GM23248 (cell line): ENCODE results near the gene ZNF491. TPM values are rescaled to one million over a fixed set of nuclear protein-coding genes. Genes with fewer than 3 reads are reported as not detected.
"Not testable (repeated sequence)": the region's sequence is repeated elsewhere in the genome, so short reads cannot be mapped to it uniquely, and the experiment has no call there.

Experiments used
- DNase-seq: peaks from one replicate; pipeline ENCODE4 v3.0.0-alpha.2; 2015
- H2AFZ ChIP-seq: fragments of 200-600 bp; sonication (generic); 2 replicates; pipeline ENCODE4 v1.6.1; 2016; ENCODE audit warnings: antibody characterized with exemption
- H3F3A ChIP-seq: fragments of 200-600 bp; sonication (generic); 2 replicates; pipeline ENCODE4 v1.6.1; 2016; ENCODE audit warnings: mild to moderate bottlenecking, antibody characterized with exemption, mixed run types; ENCODE audit not compliant: insufficient read depth
- H3K27ac ChIP-seq: fragments of 200-600 bp; sonication (generic); 2 replicates; pipeline ENCODE4 v1.5.1; 2016; ENCODE audit warnings: mild to moderate bottlenecking
- H3K27me3 ChIP-seq: fragments of 200-600 bp; sonication (generic); replicated peaks from 2 replicates; pipeline ENCODE4 v1.6.1; 2016; ENCODE audit warnings: mild to moderate bottlenecking; ENCODE audit not compliant: insufficient read depth
- H3K36me3 ChIP-seq: fragments of 200-600 bp; sonication (generic); 2 replicates; pipeline ENCODE4 v1.6.1; 2016; ENCODE audit warnings: low read depth, mild to moderate bottlenecking
- H3K4me1 ChIP-seq: fragments of 200-600 bp; sonication (generic); 2 replicates; pipeline ENCODE4 v1.6.1; 2016; ENCODE audit warnings: mild to moderate bottlenecking; ENCODE audit not compliant: insufficient read depth
- H3K4me2 ChIP-seq: fragments of 200-600 bp; sonication (generic); one replicate; pipeline ENCODE4 v1.6.1; 2016; ENCODE audit warnings: mild to moderate bottlenecking; ENCODE audit not compliant: unreplicated experiment
- H3K4me3 ChIP-seq: fragments of 200-600 bp; sonication (generic); 2 replicates; pipeline ENCODE4 v1.5.1; 2016; ENCODE audit warnings: mild to moderate bottlenecking
- H3K79me2 ChIP-seq: fragments of 200-600 bp; sonication (generic); 2 replicates; pipeline ENCODE4 v1.6.1; 2016; ENCODE audit warnings: mild to moderate bottlenecking; ENCODE audit not compliant: insufficient read depth
- H3K9ac ChIP-seq: fragments of 200-600 bp; sonication (generic); 2 replicates; pipeline ENCODE4 v1.6.1; 2016; ENCODE audit warnings: mild to moderate bottlenecking
- H3K9me2 ChIP-seq: fragments of 200-600 bp; sonication (generic); 2 replicates; pipeline ENCODE4 v1.6.1; 2016; ENCODE audit warnings: mixed run types, mild to moderate bottlenecking, moderate library complexity; ENCODE audit not compliant: insufficient read depth
- H3K9me3 ChIP-seq: fragments of 200-600 bp; sonication (generic); one replicate; pipeline ENCODE4 v1.6.1; 2017; ENCODE audit warnings: low read depth
- H4K20me1 ChIP-seq: fragments of 200-600 bp; sonication (generic); 2 replicates; pipeline ENCODE4 v1.6.0; 2016; ENCODE audit not compliant: insufficient read depth
- EZH2 ChIP-seq: fragments of 200-600 bp; sonication (generic); IDR thresholded peaks from 2 replicates; pipeline ENCODE4 v1.6.1; 2018; ENCODE audit warnings: antibody characterized with exemption, mild to moderate bottlenecking; ENCODE audit not compliant: insufficient read depth, poor library complexity, severe bottlenecking
- EZH2phosphoT487 ChIP-seq: fragments of 200-600 bp; sonication (generic); IDR thresholded peaks from 2 replicates; pipeline ENCODE4 v1.6.1; 2018; ENCODE audit warnings: antibody characterized with exemption, moderate library complexity, mild to moderate bottlenecking, low read depth; ENCODE audit not compliant: insufficient read depth
- WGBS, 2 experiments: methylation state at CpG; one replicate each; pipeline ENCODE4 v1.1.6; 2015 to 2017; ENCODE audit warnings: low lambda C conversion rate in 2 of 2, low coverage in 1 of 2; ENCODE audit errors: missing lambda C conversion rate in 2 of 2; 5-methylcytosine and 5-hydroxymethylcytosine counted together
- in situ Hi-C: fragments of 300-500 bp; cut with MboI; formaldehyde crosslinking; loops from 2 replicates; pipeline ENCODE4 v1.15.0; 2020
- polyA plus RNA-seq: library from polyadenylated mRNA; unstranded; fragments of >200 nt; fragmentation: Nextera tagmentation; extraction: Ambion mirVana; gene quantifications from 2 replicates; pipeline ENCODE4 v1.2.1, GENCODE V29; 2016
- total RNA-seq: library from RNA; depleted of rRNA; stranded (reverse); fragments of >200 nt; shearing (Covaris generic); gene quantifications from 2 replicates; pipeline ENCODE4 v1.2.3, GENCODE V29; 2014

Gene ZNF491
- total and polyA plus RNA-seq, 2 experiments from 2014 or later, result 1.4 to 1.6 TPM

- peaks cover 36% of the 10 kb centered on the region for H3K79me2 ChIP-seq
- H2AFZ ChIP-seq, result peak overlapping the region; percentile 94
- H3K9me3 ChIP-seq, result no peaks in the 10 kb centered on the region
- H3K4me1 ChIP-seq, result no peaks in the 10 kb centered on the region
- 1% methylated on average over 6 of the region's 6 CpGs for WGBS, 2 experiments
- peak overlapping the region; percentile 86 for H3K9ac ChIP-seq
- no peaks in the 10 kb centered on the region for H3K36me3 ChIP-seq
- H3K4me3 ChIP-seq, result peak overlapping the region; percentile 88
- no peak for TF ChIP-seq EZH2
- no peak for TF ChIP-seq EZH2phosphoT487
- DNase-seq, result peak; percentile 54
- H3F3A ChIP-seq, result no peaks in the 10 kb centered on the region
- in situ Hi-C loops, result no loop called here
- H3K27me3 ChIP-seq, result no peaks in the 10 kb centered on the region
- peak overlapping the region; percentile 99 for H3K4me2 ChIP-seq
- H4K20me1 ChIP-seq, result no peaks in the 10 kb centered on the region
- no peaks in the 10 kb centered on the region for H3K9me2 ChIP-seq
- H3K27ac ChIP-seq, result peak overlapping the region; percentile 56
These were observed 15.3 kb downstream of the ZNF491 start for GRCh38 chr19:11813703-11814028.

GRCh38 chr19:11814029-11814699 is 15.8 kb downstream of the ZNF491 start, which contains the start of gene ZNF440:
TSS of gene ZNF440 (plus strand) at chr19:11814273. CDS start at chr19:11814448, 175 bp downstream.
- peaks cover 41% of the 10 kb centered on the region for H3K79me2 ChIP-seq
- no peaks in the 10 kb centered on the region for H3K4me1 ChIP-seq
- H3K4me3 ChIP-seq, result peak within 1 kb of the TSS; percentile 88
- peak within 1 kb of the TSS; percentile 99 for H3K4me2 ChIP-seq
- no peaks in the 10 kb centered on the region for H3K36me3 ChIP-seq
- no peaks in the 10 kb centered on the region for H4K20me1 ChIP-seq
- no peaks in the 10 kb centered on the region for H3K9me3 ChIP-seq
- H3K9me2 ChIP-seq, result no peaks in the 10 kb centered on the region
- WGBS, 2 experiments, result 1 to 3% methylated on average over 37 to 39 of the region's 55 CpGs
- H3K27ac ChIP-seq, result peak within 1 kb of the TSS; percentile 56
- no peak for TF ChIP-seq EZH2phosphoT487
- TF ChIP-seq EZH2, result no peak
- no peaks in the 10 kb centered on the region for H3K27me3 ChIP-seq
- H3K9ac ChIP-seq, result peak within 1 kb of the TSS; percentile 86
- H3F3A ChIP-seq, result no peaks in the 10 kb centered on the region
- DNase-seq, result peak; percentile 96
- peak within 1 kb of the TSS; percentile 94 for H2AFZ ChIP-seq
- in situ Hi-C loops, result no loop called here

- H3K36me3 ChIP-seq, result no peaks in the 10 kb centered on the region
- 3 to 7% methylated on average over 13 of the region's 13 CpGs for WGBS, 2 experiments
- H3K9me2 ChIP-seq, result no peaks in the 10 kb centered on the region
- peak overlapping the region; percentile 99 for H3K4me2 ChIP-seq
- peak overlapping the region; percentile 56 for H3K27ac ChIP-seq
- H3F3A ChIP-seq, result no peaks in the 10 kb centered on the region
- TF ChIP-seq EZH2phosphoT487 (no peak), EZH2 (no peak)
- H3K9ac ChIP-seq, result peak overlapping the region; percentile 86
- no peaks in the 10 kb centered on the region for H4K20me1 ChIP-seq
- no peaks in the 10 kb centered on the region for H3K9me3 ChIP-seq
- DNase-seq, result peak; percentile 58
- H3K27me3 ChIP-seq, result no peaks in the 10 kb centered on the region
- peak overlapping the region; percentile 94 for H2AFZ ChIP-seq
- H3K79me2 ChIP-seq, result peaks cover 46% of the 10 kb centered on the region
- H3K4me1 ChIP-seq, result no peaks in the 10 kb centered on the region
- in situ Hi-C loops, result no loop called here
- H3K4me3 ChIP-seq, result peak overlapping the region; percentile 88
These were observed 16.3 kb downstream of the ZNF491 start for GRCh38 chr19:11814700-11815035.

DNA sequence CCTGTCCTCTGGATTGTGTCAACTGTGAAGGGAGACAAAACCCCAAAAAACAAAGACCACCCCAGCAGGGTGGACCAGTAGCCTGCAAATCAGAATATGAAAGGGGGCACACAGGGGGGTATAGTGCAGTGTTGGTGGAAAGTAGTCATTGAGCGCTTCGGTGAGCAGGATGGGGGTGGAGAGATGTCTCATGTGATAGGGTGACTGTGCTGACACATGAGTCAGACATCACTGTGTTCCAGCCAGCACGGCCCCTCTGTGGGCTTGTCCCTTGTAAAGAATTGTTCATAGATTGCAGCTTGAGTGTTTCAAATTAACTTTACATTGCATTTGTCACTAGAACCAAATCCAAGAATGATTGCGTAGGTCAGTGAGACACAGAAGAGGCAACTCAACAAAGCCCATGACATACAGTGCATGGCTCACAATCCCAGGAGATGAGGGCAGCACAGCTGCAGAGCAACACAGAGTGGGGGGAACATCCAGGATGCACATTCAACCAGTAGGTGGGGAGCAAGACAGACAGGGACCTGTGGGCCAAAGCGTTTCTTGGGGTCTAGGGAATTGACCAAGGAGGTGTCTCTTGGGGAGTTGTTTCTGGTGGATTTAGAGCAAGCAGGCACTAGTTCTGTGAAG is 23.3 kb downstream of the ZNF491 start:
- H2AFZ ChIP-seq, result no peak overlapping the region
- H3K27me3 ChIP-seq, result no peaks in the 10 kb centered on the region
- in situ Hi-C loops, result no loop called here
- TF ChIP-seq EZH2phosphoT487, result no peak
- TF ChIP-seq EZH2, result no peak
- no peaks in the 10 kb centered on the region for H3K36me3 ChIP-seq
- H3F3A ChIP-seq, result peaks cover 21% of the 10 kb centered on the region
- no peak overlapping the region for H3K4me3 ChIP-seq
- H3K4me2 ChIP-seq, result peak overlapping the region; percentile 23
- no peaks in the 10 kb centered on the region for H4K20me1 ChIP-seq
- no peak overlapping the region; the same call in 1 of the 2 replicates for H3K9ac ChIP-seq
- peaks cover 68% of the 10 kb centered on the region for H3K79me2 ChIP-seq
- DNase-seq, result peak; percentile 90
- peaks cover 17% of the 10 kb centered on the region for H3K4me1 ChIP-seq
- H3K9me2 ChIP-seq, result no peaks in the 10 kb centered on the region
- H3K27ac ChIP-seq, result peak overlapping the region; percentile 66
- 27 to 30% methylated on average over 5 of the region's 5 CpGs for WGBS, 2 experiments
- H3K9me3 ChIP-seq, result no peaks in the 10 kb centered on the region

GRCh38 chr19:11828957-11829876 is 30.9 kb downstream of the ZNF491 start:
- 93 to 94% methylated on average over 7 of the region's 7 CpGs for WGBS, 2 experiments
- DNase-seq, H3K27ac ChIP-seq, H3K4me1 ChIP-seq, H3K4me2 ChIP-seq, H4K20me1 ChIP-seq, H3K9me2 ChIP-seq, H3K9ac ChIP-seq, H3K4me3 ChIP-seq, H3K27me3 ChIP-seq, in situ Hi-C loops, H3K9me3 ChIP-seq, H2AFZ ChIP-seq, H3F3A ChIP-seq: not testable (repeated sequence)
- Histone ChIP-seq H3K79me2 (peaks cover 48% of the 10 kb centered on the region), H3K36me3 (peaks cover 34% of the 10 kb centered on the region)
